ENCODE data around the gene CDC42BPA.

Gene CDC42BPA

DNA sequence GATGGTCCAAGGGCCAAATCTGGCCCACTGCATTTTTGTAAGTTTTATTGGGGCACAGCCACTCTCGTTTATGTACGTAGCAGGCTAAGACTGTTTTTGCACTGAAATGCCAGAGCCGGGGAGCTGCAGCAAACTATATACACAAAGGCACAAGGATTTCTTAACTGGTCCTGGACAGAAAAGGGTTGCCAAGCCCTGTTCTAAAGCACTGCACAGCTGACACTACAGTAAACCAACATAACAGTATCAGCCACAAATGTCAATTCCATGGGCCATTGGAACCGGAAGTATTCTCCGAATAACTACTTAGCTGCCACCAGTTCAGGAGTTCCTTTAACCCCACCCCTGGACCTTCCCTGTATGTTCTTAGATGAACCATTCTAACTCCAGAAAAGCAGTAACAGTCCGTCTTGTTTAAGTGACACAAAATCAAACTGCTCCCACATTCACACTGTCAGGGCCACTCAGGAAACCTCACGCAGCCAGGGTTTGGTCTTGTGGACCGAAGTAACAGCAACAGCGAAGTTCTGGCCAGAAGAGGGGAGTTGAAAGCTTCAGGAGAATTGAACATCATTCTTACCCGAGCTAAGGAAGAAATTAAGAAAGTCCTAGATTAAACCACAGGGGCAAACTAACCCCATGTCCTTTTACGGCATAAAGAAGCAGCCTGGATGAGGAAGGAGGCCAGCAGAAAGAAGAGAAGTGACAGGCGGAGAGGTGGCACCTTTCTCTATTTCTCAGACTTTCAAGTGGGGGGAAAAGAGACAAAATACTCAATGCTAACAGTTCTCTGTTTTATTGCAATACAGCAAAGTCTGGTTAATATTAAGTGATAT lies 329.0 kb downstream of the CDC42BPA start:
- CTCF ChIA-PET = interaction anchor here (0.6 to 0.8 kb wide), 2 partner anchors 77 to 763 kb away, joined by 4 to 5 read pairs; no protein-coding TSS in a partner anchor
- POLR2A ChIA-PET (ENCODE audit: low non-redundant PET) = no interaction called here
- no peak for DNase-seq (ENCODE audit: low spot score)
- TF ChIP-seq, protein P1, sequence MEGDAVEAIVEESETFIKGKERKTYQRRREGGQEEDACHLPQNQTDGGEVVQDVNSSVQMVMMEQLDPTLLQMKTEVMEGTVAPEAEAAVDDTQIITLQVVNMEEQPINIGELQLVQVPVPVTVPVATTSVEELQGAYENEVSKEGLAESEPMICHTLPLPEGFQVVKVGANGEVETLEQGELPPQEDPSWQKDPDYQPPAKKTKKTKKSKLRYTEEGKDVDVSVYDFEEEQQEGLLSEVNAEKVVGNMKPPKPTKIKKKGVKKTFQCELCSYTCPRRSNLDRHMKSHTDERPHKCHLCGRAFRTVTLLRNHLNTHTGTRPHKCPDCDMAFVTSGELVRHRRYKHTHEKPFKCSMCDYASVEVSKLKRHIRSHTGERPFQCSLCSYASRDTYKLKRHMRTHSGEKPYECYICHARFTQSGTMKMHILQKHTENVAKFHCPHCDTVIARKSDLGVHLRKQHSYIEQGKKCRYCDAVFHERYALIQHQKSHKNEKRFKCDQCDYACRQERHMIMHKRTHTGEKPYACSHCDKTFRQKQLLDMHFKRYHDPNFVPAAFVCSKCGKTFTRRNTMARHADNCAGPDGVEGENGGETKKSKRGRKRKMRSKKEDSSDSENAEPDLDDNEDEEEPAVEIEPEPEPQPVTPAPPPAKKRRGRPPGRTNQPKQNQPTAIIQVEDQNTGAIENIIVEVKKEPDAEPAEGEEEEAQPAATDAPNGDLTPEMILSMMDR (conservative IDR thresholded peaks at IDR 0.05; ENCODE audit: low read depth) = no peak
- H3K27ac ChIP-seq = no peak overlapping the region

DNA sequence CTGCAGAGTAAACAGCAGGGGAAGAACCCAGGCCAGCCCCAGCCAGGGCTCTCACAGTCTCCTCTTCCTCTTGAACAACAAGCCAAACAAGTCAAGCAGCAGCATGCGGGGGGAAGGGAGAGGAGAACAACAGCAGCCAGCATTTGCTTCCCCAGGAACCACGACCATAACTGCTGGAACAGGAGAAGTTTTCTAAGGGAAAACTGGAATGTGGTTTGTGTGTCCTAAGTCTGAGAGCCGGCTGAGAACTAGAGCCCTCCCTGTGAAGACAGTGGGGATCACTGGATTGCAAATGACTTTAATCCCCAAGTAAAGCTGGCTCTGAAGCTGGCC lies 330.0 kb downstream of the CDC42BPA start:
- TF ChIP-seq, protein P1 (conservative IDR thresholded peaks at IDR 0.05; ENCODE audit: low read depth) = no peak
- POLR2A ChIA-PET (ENCODE audit: low non-redundant PET) = no interaction called here
- DNase-seq (ENCODE audit: low spot score) = no peak
- CTCF ChIA-PET = no interaction called here
- no peak overlapping the region for H3K27ac ChIP-seq

DNA sequence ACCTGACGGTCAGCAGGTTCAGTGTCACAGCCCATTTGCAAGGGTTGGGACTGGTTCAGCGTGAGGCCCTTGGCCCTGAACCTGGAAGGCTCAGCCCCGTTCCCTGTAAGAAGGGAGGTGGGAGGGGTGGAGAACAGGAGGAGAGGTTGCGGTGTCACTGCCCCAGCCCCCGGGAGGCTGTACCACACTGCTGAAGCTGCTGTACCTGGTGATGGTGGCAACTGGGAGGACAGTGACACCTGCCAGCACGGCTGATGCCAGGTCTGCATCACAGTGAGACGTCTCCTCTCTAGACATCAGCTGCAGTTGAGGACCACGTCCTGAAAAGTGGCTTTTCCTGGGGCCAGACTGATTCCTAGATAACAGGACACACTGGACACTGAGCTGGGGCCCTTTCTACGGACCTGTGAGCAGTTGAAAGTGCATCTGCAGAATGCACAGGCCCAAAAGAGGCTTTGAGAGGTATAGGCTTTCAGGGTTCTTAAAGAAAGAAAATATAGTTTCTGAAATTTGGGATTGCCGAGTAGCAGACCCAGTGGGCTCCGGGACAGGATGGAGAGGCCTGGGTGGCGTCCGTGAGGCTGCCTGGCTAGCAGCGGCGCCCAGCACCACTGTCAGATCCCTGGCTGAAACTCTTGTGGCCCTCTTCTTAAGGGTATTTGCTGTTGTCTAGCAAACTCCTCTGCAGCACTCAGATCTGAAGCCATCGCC lies 330.5 kb downstream of the CDC42BPA start:
- CTCF ChIA-PET = interaction anchor here (0.7 to 0.9 kb wide), 2 partner anchors 17 to 461 kb away, joined by 4 to 8 read pairs; no protein-coding TSS in a partner anchor
- TF ChIP-seq, protein P1 (conservative IDR thresholded peaks at IDR 0.05; ENCODE audit: low read depth) = no peak
- POLR2A ChIA-PET (ENCODE audit: low non-redundant PET) = no interaction called here
- H3K27ac ChIP-seq = no peak overlapping the region
- DNase-seq (ENCODE audit: low spot score) = no peak

DNA sequence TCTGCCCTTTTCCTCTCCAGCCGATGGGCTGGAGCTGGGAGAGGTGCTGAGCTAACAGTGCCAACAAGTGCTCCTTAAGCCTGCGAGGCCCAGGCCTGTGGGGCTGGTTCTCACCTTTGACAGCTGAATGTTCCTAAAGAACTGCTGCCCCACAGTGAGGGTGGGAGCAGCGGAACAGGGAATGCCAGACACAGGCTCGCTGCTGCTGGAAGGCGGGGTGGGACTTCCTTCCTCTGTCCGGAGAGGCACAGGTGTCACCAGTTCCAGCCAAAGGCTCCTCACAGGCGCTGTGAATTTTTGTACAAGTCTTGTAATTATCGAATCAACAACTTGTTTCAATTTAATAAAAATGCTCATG lies 331.1 kb downstream of the CDC42BPA start:
- TF ChIP-seq, protein P1 (conservative IDR thresholded peaks at IDR 0.05; ENCODE audit: low read depth) = no peak
- DNase-seq (ENCODE audit: low spot score) = no peak
- ChIA-PET POLR2A (ENCODE audit: low non-redundant PET) (no interaction called here), CTCF (interaction anchor here (0.9 kb wide), 1 partner anchor 462 kb away, joined by 4 read pairs; no protein-coding TSS in a partner anchor)
- H3K27ac ChIP-seq = no peak overlapping the region

DNA sequence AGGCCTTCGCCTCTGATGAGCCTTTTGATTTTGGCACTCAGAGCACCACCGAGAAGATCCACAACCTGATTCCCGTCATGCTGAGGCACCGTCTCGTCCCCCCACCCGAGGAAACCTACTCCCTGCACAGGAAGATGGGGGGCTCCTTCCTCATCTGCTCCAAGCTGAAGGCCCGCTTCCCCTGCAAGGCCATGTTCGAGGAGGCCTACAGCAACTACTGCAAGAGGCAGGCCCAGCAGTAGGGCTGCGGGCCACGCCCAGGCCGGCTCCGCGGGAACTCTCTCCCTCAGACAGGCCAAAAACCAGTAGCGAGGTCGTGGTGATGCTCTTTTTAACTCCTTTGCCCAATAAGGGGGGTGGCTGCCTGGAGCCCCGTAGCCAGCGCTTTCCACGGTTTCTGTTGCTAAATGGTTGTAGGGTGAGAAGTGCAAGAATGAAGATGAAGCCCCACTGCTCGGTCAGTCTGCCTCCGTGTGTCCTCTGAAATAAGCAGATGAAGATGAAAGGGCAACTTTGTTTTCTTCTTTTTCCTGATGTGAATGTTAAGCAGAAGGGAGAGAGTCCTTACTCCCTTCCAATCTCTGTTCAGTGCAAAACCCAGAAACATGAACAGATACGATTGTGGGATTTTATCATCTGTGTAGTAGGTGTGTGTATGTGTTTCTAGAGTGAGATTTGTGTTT lies 331.7 kb downstream of the CDC42BPA start:
- DNase-seq (ENCODE audit: low spot score) = no peak
- ChIA-PET CTCF (interaction anchor here (0.6 to 0.9 kb wide), 2 partner anchors 47 to 462 kb away, joined by 3 to 4 read pairs; no protein-coding TSS in a partner anchor), POLR2A (ENCODE audit: low non-redundant PET) (no interaction called here)
- peak overlapping the region; percentile 42 for H3K27ac ChIP-seq
- TF ChIP-seq, protein P1 (conservative IDR thresholded peaks at IDR 0.05; ENCODE audit: low read depth) = no peak

DNA sequence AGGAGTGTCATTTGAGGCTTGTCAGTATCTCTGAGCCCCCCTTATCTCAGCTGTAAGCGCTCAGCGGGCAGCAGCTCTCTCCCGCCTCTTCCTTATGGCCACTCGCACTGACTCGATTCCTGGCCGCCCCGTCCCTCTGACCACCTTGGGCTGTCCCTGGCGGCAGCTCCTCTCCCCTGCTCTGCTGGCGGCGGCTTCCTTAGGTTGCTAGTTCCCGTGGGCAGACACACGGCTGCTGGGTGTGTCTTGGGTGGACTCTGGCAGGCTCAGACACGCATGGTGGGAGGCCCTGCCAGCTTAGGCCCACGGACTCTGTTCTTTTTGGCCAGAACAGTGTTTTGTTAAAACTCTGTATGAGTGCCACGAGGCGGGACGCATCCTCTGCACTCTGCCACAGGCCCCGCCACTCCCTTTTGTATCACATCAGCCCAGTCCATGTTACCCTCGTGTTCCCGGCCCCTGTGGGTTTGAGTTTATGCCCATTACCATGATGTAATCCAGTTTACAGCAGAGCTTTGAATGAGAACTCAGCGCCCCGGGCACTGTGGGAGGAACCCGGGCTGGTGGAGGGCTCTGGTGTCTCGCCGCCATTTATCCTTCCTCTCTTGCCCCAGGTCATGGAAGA lies 332.3 kb downstream of the CDC42BPA start:
- no peak for DNase-seq (ENCODE audit: low spot score)
- ChIA-PET CTCF (interaction anchor here (0.6 kb wide), 2 partner anchors 48 to 461 kb away, joined by 3 to 4 read pairs; no protein-coding TSS in a partner anchor), POLR2A (ENCODE audit: low non-redundant PET) (no interaction called here)
- H3K27ac ChIP-seq = peak overlapping the region; percentile 42
- TF ChIP-seq, protein P1 (conservative IDR thresholded peaks at IDR 0.05; ENCODE audit: low read depth) = no peak
